ENCODE data around the gene FRMD1.

FRMD1 gene

DNA sequence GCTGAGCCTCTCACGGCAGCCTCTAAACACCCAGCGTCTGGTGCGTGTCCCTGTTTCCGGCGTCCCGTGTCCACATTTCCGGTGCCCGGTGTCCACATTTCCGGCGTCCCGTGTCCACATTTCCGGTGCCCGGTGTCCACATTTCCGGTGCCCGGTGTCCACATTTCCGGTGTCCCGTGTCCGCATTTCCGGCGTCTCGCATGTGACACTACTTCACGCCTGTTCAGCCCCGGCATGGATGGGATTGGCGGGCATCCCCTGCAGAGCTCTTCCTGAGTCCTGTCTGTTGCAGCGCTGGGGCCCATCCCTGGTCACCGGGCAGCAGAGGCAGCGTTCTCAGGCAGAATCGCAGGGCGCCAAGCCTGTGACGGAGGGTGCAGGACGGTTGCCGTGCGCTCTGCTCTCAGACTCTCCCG, 3.2 kb downstream of the FRMD1 start:
- no peak for DNase-seq

DNA sequence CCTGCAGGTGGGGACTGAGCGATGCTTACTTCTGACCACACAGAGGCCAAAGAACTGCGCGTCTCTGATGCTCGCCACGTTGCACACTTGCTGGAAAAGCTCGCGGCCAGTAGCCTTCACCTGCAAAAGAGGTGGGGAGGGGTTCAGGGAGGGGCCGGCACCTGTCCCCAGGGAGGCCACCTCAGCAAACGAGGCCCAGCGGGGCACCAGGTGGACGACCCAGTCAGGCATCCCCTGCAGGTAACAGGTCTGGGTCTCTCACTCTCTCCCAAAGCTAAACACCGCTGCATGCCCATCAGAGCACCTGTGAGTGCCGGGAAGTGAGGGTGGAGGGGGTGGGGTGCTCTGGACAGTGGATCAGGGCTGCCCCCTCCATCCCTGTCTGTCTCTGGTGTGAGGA, 3.8 kb downstream of the FRMD1 start:
- no peak for DNase-seq

DNA sequence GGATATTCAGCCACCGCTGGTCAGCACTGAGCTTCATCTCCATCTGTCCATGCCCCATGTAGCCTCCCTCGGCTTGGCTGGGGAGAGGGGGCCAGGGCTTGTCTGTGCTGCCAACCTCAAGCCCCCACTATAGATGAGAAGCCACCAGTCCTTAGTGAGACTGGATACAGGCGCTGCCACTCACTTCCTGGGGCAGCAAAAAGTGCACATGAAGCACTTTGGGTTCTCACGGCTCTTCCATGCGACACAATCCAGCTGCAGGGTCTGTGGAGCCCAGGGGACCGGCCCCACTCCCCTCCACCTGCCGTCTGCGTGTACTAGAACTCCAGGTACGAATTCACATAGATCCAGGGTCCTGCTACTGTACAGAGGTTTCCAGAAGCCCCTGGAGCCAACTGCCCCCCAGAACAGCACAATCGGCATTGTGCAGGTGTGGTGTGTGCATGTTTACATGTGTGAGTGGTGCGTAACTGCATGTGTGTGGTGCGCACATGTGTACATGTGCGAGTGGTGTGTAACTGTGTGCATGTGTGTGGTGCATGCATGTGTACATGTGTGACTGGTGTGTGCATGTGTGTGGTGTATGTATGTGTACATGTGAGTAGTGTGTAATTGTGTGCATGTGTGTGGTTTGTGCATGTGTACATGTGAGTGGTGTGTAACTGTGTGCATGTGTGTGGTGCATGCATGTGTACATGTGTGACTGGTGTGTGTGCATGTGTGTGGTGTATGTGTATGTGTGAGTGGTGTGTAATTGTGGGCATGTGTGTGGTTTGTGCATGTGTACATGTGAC, 4.9 kb downstream of the FRMD1 start:
- no peak for DNase-seq

DNA sequence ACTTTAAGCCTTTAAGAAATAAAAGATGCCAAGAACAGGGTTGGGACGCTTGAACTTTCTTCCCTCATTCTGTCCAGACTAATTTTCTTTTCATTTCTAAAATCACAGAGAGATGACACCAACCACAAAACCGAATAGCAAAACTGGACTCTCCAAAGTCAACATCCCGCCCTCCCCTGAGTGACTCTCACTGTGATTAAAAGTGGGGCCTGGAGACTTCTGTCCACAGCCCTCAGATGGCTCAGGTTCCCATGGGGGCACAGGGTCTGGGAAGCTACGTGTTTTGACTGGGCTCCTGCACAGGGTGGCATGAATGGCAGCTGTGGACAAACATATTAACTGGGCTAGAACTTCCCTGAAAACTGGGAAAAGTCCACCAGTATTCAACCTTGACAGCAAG, 6.3 kb downstream of the FRMD1 start:
- no peak for DNase-seq

DNA sequence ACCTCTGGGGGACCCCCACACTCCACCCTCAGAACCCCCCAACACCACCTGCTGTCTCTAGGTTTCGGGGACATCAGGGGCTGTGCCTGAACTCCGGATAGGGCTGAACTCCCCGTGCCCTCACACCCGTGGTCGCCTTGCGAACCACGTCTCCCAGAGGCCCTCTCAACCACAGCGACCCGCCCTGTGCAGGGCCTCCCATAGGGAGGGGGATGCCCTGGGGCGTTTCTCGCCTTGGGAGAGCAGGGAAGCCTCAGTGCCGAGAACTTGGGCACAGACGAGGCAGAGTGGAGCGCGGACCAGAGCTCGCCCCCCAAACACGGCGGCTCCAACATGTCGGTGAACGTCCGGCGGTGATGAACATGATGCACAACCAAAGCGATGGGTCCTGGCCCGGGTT, 6.8 kb downstream of the FRMD1 start:
- no peak for DNase-seq

DNA sequence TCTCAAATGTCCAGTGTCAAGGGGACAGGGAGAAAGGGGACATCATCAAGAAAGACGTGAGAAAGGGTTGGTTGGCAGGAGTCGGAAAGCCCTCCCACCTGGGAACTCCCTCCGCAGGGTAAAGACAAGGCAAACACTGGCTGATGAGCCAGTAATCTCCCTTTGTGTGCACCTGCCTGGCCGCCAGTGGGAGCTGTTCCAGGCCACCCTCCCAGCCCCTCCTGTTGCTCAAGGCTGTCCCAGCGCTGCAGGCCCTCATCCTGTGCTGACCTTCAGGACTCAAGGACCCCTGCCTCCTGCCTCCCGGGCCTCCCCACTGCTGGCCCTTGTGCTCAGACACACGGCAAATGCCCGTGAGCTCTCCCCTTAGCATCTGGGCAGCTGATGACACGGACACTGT, 7.4 kb downstream of the FRMD1 start:
- no peak for DNase-seq

DNA sequence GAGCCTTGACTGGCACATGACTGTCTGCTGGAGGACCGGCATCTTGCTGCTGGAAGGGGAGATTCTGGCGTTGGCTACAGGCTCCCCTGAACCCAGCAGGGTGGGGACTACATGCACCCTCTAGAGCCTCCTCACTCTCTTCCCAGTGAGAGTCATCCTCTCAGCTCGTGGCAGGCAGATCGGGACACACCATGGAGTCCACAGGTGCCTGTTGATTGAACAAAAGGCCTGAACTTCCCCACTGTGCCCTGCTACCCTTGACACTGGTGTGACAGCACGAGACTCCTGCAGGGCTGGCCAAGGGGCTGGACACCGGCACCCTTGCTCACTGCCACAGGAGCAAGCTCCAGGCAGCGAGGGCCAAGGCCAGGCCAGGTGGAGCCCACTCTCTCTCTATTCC, 8.2 kb downstream of the FRMD1 start:
- DNase-seq: no peak

DNA sequence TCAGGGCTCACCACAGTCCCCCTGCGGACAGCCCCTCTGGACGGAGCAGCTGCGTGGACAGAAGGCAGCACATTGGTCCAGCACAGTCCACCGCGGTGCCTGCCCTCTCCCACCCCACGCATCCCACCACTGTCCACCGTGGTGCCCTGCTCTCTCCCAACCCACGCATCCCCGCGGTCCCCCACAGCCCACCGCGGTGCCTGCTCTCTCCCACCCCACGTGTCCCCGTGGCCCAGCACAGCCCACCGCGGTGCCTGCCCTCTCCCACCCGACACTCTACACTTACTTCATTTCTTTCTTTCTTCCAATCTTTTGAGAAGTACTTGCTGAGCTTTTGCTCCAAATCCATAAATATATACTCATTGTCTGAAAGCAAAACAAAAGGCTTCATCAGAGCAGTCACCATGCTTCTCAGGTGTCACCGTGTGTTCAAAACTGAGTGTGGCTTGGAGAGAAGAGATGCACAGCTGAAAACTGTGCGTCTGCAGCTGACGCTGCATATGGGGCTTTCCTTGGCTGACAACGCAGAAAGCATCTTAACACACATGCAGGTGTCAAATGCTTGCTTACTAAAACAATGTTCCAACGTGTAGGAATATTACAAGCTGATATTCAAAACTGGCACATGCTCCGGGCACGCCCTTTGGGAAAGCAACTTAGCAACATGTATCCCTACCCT, 11.8 kb downstream of the FRMD1 start:
- no peak for DNase-seq

DNA sequence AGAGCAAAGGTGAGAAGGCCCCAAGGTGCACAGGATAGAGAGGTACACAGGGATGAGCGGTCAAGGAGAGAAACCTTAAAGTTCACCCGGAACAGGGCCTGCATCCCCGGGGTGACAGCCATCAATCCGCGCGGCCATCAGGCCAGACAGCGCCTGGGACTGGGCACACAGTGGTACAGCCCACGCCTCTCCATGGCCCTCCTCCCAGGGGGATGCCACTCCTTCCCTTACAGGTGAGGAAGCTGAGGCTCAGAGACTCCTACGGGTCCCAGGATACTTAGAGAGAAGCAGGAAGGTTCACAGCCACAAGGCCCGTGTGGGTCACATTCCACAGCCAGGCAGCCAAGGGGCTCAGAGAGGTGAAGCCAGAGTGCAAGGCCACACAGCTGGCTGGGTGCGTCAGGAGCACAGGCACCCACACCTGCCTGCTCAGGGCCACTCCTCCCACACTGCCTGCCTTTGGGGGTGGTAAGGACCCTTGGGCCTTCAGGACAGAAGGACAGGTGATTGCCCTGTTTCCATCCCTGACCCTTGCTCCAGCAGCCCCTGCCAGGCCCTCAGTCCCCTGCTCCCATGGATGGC, 14.7 kb downstream of the FRMD1 start:
- DNase-seq: no peak

DNA sequence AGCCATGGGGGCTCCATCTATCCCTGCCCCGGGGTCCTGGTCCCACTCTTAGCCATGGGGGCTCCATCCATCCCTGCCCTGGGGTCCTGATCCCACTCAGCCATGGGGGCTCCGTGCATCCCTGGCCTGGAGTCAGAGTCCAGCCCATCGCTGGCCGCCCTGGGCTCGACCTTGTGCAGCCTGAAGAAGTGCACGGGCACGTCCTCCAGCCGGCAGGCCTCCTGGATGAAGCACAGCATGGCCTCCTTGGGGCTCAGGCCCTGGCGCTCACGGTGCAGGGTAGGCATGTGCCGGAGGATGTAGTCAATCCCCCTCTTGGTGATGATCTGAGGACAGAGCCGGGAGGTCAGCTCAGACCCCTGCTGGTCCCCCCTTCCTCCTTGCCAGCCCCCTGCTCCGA, 15.6 kb downstream of the FRMD1 start:
- no peak for DNase-seq

DNA sequence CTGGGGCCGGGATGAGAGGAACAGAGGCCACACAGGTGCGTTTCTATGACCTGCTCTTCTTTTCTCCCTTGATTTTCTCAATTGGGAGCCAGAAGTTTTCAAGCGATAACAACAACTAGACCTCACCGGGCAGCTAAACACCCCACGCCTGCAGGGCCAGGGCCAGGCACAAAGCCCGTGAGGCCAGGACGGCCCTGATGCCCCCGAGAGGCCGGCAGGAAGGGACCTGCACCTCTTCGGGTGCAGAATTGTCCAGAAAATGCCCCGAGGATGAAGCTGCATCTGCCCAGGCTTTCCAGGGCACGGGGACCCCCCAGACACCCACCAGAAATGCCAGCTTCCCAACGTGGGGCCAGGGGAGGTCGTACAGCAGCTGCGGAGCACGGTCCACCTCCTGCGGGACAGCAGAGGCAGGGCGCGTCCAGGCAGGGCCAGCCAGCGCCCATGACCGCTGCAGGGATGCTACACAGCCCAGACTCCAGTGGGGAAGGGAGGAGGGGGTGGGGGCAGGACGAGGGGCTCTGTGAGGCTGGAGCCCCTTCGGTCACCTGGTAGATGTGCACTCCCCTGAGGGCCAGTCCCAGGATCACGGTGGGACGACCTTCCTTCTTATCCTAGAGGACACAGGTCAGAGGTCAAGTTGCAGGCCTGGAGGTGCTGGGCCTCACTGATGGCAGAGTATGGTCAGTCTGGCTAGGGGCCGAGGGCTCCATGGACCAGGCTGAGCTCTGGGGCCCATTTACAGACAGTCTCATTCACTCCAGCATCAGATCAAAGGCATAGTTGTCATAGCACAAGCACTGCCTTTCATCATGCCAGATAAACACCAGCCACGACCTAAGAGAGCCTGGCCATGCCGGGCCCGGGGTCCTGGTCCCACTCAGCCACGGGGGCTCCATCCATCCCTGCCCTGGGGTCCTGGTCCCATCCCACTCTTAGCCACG, 16.4 kb downstream of the FRMD1 start:
- no peak for DNase-seq

DNA sequence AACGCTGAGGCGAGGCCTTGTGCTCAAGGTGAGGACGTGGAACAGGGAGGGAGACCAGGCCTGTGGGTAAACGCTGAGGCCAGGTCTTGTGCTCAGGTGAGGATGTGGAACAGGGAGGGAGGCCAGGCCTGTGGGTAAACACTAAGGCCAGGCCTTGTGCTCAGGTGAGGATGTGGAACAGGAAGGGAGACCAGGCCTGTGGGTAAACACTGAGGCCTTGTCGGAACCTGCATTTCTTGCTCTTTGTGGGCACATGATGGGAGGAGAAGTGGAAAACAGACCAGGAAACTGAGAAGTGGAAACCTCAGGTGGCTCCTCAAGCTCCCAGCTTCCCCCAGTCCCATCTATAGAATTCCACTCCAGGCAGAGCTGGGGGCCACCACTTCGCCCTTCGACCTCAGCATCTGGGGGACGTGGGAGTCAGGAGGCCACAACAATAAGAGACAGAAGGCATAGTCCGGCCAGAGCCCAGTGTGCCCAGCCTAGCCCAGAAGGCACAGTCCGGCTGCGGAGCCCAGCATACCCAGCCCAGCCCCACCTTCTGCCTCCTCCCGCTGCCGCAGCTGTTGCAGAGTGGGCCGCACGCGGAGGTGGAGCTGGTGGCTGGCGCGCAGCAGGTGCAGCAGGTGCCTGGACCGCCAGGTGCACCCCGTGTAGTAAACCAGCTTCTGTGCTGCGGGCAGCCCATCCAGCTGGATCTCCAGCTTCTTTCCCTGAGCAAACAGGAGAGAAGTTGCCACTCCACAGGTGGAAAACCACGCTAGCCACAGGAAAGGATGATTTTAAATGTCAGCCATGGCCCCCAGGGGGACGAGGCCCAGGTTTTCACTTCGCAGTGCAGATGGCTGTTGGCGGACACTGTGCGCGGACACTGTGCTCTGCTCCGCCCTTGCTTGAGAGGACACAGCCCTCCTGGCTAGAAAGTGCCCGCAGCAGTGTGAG, 17.5 kb downstream of the FRMD1 start:
- no peak for DNase-seq

DNA sequence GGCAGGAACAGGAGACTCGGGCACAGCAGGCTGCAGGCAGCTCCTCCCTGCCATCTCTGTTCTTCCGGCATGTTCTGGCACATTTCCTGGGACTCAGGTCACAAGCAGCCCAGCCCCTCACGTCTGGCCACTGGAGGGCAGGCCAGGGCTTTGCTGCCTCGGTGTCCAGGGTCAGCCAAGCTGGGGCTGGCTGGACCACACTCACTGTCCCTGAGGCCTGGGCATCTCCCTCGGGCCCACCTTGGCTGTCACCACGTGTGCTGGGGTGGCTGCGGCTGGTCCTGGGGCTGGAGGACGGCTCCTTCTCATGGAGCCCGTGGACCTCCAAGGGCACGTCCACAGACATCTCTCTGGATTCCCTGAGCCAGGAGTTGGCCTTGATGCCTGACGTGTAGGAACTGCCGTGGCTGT, 18.5 kb downstream of the FRMD1 start:
- DNase-seq: no peak

DNA sequence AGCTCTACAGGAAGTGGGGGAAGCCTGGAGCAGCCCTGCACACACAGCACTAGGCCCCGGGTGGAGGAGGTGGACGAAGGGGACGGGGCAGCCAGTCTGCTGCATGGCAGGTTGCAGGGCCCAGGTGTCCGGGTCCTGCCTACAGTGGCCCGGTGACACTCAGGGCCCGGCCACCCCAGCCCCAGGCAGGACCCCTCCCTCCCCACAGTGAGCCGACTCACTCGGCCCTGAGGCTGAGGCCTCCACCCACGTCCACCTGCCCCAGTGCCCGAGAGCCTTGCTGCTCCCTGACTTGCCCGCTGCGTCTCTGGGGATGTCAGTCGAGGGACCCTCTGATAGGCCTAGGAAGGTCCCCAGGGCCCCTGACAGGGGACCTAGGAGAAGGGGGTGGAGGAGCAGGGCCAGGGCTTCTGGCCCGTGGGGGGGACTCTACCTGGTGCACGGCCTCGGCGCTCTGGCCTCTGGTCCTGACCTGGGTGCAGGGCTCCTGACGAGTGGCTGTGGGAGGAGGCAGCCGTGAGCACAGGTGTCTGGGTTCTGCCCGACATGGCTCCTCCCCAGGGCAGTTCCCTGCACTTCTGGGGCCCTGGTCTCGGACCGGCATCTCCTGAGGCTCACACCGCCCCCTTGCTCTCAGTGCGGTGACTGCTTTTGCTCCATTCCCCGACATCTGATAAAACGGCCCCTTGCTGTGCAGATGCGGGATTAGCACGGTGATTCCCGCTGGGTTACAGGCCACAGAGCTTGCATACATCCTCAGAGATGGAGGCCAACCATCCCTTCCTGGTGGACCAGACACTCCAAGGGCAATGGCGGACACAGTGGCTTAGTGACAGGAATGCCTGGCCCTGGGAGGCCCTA, 20.1 kb downstream of the FRMD1 start:
- DNase-seq: no peak

DNA sequence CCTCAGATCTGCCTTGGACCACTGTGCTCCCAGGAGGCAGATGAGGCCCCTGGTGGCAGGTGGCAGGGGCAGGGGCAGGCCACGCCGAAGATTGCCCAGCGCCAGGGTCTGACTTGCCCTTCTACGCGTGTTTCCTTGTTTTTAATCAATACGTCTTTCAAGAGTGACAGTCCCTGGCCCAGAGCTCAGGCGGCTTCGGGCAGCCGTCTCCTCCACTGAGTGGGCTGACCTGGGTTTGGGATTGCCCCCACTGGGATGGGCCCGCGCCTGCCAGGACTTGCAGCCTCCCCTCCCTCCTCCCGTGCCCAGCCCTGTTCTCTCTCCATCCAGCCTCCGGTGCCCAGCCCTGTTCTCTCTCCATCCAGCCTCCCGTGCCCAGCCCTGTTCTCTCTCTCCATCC, 21.2 kb downstream of the FRMD1 start:
- DNase-seq: no peak

DNA sequence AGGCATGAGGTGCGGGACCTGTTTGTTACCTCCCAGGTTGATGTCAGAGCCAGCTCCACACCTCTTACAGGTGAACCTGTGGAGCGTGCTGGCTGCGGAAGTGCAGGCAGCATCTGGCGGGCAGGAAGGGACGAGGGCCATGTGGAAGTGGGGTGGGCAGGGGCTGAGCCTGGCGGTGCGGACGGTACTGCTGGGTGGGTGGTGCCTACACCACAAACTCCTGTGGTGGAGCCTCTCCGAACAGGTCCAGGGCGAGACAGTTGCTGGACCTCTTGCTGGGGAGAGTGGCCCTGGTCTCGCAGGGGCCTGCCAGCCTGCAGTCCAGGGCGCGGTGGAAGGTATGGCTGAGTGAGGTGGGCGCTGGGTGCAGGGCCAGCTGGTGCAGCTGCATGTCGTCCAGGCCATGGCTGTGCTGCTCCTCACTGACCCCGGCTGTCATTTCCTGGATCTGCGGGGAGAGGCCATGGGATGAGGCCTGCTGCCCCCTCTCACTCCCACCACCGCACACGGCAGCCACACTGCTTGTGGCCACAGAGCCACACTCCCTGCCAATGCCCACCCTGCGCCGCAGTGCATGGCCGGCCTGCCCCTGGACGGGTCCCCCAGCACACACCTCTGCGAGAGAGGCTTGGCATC, 22.0 kb downstream of the FRMD1 start:
- no peak for DNase-seq

DNA sequence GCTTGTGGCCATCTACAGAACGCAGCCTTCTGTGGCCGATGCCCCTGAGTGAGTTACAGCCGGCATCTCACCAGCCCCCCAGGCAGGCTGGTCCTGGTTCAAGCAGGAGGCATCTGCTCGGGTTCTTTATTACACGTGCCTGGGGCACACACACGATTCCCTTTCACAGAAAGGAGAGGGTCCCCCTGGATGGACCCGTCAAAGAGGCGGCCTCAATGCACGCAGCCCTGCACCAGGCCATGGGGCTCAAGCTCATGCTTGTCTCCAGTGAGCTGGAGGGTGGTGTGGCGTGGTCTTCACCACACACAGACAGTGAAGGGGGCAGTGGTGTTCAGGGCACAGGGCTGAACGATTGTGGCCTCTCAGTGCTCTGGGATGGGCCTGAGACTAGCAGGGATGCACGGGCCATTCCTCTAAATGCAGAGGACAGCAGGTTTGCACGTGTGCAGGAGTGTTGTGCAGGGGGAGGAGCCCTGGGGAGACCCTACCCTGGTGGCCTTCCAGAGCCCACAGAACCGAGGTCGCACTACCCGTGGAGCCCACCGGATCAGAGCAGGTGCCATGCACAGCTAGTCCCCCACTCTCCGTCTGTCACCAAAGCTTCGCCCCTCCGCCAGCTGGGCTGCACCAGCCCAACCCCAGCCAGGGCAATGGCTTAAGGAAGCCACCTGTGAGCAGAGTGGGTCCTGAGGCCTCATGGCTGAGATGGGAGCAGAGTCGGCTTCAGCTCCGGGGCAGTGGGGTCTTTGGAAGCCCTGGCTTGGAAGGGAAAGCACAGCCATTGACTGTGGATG, 23.1 kb downstream of the FRMD1 start:
- DNase-seq: no peak

DNA sequence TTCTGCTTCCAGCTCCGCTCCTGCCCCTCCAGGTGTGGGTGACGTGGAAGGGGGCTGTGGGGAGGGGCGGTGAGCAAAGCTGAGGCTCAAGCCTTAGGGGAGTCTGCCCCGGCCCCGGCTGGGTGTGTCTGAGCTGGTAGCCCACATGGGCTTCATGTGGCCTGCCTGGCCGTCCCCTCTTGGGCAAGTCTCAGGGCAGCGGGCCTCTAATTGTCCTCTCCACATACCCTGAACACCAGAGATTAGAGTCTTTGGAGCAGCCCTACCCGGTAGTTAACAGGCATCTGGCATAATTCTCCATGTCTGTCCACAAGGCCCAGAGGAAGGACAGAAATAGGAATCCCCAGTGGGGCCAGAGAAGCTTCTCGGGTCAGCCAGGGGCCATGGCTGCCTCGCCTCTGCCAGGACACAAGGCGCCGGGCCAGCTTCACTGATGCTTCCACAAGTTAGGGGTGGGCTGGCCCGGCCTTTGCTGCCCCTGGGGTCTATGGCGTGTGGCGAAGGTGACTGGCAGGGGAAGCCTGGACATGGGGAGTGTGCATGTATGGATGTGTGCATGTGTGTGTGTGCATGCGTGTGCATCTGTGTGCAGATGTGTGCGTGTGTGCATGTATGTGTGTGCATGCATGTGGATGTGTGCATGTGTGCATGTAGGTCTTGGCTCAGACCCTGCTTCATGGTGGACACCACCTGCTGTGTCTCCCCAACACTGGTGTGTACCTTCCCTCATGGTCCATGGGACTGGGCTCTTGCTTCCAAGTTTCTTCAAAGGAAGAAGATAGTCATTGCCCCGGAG, 24.0 kb downstream of the FRMD1 start:
- DNase-seq: no peak

Measured in GOT3 (cell line).